Stimulated activated CD8-positive, alpha-beta memory T cell treated with anti-CD3 and anti-CD28 coated beads, Interleukin-12 subunit alpha, Interleukin-12 subunit beta, amount 100 ng/mL, for 24 hours (primary cell): ENCODE data around the gene KCNJ15.

Source experiments
- DNase-seq: peaks from one replicate; pipeline ENCODE4 v3.0.0-alpha.2; 2020; ENCODE audit errors: extremely low read depth

Gene KCNJ15

DNA sequence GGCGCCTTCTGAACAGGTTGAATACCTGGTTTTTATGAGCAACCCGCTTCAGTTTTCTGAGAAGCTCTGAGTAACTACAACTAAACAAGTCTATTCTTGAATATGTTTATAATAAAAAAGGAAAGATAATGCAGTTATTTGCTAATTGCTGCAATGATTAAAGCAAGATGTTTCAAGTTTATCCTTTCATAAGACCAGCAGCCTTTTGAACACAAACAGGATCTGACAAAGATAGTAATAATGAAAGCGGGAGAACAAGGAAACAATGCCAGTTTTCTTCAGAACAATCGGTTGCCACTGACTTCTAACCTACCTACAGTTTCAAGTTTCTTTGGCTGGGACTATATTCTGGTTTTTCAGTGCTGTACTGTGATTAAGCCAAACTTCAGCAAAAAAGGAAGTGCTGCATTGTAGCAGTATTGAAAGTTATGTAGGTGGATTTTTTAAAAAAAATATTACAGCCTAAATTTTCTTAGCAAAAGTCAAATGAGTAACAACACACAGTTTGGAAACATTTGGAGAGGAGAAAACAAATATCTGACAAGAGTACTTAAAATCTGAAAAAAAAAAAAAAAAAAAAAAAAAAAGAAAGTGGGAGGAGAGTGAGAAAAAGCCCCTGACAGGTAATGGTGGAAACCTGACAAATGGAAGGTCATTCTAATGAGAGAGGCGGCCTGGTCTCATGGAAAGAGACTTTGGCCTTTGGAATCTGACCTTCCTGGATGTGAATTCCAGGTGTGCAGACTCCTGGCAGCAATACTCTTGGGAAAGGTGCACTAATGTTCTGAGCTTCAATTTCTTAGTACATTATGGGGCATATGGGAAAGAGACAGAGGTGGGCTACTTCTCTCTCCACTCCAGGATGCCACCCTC lies 11.4 kb downstream of the KCNJ15 start:
- no peak for DNase-seq

DNA sequence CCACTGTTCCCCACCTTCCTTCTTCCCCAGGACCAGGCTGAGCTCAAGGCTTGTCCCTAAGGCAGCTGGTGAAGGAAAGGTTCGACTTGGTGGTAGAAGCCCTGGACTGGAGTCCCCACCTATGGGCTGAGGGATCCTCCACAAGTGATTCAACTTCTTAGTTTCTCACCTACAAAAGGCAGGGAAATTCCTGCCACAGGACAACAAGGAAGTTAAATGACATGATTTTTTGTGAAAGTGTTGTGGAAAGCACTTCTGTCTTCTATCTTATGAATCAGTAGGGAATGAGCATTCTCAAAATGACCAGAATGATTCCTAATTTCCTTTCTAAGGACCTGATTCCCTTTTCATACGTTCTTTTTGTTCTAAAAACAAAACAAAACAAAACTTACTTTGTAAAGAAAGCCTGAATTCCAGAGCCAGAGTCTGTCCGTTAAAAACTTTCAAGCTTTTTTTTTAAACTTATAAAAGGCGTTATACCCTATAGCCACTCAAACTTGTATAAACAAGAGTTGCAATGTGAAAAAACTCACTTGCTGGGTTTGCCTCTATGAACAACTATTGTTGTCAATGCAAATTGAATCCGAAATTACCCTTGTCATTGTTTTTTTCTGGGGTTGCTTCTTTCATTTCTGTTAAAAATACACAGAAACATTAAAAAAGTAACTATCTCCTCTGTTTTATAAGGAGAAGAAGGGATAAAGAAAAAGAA lies 12.2 kb downstream of the KCNJ15 start:
- DNase-seq = no peak

DNA sequence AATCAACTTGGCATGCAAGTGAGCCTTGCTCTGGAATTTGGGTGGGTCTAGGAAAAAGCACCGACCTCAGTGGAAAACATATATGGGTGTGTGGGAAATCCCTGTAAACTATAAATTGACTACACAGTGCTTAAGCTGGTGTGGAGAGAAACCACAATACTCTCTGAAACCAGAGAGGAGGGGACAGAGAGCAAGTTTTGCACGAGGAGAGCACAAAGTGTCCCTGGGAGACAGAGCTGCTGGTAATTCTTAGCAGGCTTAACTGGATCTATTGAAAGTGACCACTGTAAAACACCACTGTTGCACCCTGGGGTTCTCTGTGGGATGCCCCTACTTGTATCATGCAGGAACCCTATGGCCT lies 12.8 kb downstream of the KCNJ15 start:
- no peak for DNase-seq

DNA sequence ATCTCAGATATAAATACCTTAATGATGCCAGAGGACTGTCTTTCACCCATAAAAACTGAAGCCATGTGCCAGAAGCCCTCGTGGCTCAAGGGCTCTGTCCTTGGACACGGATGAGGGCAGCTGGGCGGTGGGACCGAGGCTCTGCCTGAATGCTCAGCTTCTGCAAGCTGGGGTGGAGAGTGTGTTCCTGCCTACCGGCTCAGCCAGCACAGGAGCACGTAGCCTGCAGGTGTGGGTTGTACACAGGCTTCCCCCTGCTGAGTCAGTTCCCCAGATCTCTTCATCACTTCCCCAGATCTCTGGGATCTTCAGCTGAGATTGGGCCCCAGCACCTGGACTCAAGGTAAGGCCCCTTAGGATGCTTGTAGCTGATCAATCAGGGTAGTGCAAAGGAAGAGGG lies 15.4 kb downstream of the KCNJ15 start:
- DNase-seq = no peak

DNA sequence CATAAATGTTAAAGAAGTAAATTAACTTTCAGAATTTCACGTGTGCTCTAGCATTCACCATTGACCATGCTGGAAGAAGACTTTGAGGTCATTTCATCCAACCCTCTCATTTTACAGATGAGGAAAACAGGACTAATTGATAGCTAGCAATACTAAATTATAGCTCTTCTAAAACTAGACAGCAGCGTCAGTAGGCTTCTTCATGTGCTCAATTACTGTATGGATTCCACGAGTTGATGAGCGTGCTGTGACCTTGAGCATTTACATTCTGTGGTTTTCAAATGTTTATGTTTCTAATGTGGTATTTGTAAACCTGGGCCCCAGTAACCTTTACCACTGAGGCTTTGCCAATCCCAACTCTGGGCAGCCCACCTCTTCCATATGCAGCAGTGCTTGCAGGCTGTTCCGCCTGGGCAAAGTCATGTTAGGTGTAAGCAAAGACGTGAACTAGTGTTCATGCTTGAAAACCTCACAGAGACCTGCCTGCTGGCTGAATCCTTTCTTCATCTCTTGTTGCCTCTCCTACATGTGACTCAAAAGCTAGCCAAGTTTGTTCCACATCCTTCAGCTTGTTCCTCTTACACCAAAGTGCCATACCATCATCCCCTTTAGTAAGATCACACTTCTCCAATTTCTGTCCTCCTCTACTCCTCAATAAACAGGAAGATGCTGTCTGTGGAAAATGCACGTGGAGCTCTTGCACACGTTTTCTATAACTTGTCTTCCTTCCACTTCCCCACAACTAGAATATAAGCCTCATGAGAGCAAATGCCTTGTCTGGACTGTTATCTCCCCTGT lies 17.2 kb downstream of the KCNJ15 start:
- no peak for DNase-seq

DNA sequence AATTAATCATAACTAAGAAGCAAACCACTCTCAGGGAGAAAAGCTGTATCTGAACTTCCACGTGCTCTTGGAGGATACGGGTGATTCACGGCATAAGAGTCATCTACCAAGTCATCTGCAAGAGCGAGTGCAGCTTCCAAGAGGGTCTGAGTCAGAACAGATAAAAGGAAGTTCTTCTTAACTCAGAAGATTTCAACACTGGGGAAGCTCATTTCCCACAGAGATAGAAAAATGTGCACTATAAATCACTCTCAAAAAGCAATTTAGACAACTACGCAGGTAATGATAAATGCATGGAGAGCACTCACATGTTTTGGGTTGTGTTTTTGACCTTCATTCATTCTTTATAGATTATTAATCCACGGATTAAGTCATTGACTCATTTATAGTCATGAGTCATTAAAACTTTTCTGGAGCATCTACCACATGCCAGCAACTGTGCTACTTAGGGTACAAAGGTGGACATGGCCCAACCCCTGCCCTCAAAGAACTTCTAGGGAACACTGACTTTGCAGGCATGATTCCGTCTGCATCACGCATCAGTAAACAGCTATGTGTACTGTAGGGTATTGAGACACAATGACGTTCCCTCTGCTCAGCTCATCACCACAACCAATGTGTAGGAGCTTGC lies 20.8 kb downstream of the KCNJ15 start:
- DNase-seq = no peak

DNA sequence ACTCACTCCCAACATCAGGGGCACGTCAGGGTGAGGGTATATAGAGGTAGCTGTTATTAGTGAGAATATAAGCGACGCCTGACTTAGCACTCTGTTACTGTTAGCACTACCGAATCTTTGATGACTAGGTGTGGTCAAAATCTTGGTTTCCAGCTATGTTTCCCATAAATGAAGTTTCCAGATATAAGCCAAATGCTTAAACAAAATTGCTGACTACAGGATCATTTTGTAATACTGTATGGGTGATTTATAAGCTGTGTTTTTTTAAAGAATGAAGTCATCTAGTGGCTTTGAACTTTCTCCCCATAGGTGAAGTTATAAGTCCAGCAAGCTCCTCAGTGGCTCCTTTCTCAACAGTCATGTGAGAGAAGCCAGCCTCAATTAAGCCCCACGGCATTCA lies 23.7 kb downstream of the KCNJ15 start:
- no peak for DNase-seq

DNA sequence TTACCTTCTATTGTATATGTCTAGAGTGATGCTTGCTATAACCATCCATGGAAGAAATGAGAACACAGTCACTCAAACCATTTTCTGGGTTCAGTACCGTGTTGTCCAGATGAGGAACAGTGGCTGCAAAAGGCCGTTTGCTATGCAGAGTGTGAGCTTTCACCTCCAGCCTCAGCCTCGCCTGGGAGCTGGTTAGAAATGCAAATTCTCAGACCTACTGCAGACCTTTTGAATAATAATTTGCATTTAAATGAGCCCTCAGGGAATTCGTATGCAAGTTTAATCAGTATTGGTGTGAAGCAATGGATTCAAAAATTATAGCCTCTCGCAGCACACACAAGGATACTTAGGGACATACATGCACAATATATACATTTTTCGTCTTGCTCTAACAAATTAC lies 24.1 kb downstream of the KCNJ15 start:
- DNase-seq = no peak

DNA sequence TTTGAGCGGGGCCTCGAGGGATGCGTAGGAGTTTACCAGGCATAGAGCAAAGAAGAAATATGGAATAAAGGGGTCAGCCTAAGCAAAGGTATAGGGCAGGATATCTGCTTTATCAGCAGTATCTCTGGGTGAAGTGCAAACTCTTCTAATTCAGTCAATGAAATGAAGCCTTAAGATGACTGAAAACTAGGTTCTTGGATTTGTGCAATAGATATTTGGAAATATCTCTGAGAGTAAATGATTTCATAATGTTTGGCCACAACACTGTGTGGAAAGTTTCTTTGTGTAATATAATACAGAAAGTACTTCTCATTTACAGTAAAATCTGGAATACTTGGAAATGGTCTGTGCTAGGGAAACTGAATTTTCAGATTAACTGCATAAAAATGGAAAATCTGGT lies 26.1 kb downstream of the KCNJ15 start:
- DNase-seq = no peak

DNA sequence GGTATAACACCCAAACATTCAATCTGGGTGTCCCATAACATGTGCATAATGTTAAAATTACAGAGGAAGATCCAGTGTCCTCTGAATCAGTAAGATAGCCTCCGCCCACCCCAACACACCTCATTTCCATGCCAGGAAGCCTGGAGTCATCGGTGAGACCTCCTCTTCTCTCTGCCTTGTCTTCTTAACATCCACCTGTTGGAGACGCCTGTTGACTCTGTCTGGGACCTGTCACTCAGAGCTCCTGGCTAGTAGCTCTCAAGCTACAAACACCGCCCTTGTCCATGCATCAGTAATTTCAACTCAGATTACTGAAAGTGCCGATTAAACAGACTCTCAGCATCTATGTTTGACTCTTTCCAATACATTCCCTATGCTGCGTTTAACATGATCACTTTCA lies 27.4 kb downstream of the KCNJ15 start:
- DNase-seq = no peak

DNA sequence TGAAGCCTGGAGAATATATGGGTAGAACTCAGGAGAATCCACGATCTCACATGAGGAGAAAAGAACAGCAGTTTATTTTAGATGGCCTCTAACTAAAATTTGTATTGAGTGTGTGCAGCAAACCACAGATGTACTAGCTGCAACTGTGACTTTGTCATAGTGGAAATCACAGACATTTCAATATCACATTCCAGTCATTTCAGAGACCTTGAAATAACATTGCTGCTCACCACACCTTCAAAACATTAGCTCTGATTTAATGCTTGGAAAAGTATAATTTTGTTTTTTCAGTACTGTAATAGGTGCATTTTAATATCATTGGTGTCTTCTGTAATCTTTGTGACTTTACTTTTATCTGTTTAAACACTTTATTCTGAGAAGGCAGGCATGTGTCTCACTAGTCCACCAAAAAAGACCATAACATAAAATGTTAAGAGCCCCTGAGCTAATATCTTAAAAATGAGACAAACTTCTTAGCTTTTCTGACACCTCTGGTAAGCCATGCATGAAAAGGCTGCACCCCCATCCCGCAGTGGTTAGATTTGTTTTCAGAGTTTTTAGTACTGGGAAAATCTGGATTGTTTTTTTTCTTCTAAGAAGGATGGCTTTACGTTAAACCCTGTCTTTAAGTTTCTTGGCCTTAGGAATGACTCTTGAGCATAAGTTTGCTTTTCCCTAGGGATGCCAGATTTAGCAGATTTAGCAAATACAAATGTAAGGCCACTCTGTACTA lies 30.1 kb downstream of the KCNJ15 start:
- DNase-seq = no peak

DNA sequence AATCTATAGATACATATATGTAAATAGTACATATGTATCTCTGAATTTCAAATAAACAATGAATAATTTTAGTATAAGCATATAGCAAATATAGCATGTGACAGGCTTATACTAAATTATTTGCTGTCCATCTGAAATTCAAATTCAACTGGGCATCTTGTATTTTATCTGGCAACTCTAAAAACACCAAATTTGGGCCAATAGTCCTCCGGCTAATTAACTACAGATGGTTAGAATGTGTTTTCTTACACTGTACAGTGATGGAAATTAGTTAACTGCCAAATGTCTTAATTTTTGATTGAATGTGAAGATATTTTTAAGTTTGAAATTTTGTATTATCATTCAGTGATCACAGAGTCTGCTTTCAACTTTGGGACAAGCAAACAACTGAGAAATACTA lies 30.7 kb downstream of the KCNJ15 start:
- no peak for DNase-seq

DNA sequence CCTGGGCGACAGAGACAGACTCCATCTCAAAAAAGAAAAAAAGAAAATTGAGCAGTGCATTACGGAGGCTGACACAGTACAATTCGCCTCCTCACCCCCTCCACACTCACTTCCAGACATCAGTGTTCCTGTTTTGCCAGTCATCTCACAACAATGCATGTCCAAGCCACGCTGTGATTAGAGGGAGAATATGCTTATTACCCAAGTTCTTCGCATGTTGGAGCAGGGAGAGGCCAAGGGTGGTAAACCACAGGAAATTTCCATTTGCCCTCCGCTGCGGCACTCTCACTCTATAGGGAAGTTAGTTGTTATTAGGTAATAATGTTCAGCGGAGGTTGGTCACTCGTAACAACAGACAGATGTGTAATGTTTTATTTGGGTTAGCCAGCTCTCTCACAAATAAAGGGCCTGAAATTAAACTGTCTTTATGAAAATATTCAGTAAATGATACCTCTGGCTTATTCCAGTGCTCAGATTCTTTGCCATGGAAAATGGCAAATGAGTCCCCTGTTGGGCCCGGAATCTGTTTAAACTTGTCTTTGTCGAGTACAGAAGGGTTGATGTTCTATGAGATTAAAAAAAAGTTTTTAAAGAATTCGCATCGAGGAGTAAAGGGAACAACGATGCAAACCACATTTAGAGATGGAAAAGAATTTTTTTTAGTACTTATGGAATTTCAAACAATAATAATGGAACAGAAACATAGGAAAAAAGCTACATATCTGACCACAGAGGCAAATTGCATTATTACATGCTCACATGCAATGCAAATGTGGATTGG lies 33.1 kb downstream of the KCNJ15 start:
- no peak for DNase-seq

DNA sequence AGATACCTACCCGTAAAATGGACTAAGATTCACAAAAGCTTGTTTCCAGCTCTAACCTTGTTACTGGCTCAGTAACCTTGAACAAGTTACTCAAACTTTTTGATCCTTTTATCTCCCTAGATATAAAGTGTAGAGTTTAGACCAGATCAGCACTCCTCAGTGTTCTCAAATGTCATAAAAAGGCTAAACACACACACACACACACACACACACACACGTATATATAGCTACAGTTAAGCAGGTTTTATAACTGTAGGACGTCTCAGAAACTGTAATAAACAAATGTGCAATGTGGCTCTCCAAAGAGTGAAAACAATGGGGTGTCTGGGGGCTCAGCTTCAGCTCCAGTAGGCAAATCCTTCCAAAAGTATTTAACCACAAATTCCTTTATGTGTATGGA lies 34.0 kb downstream of the KCNJ15 start:
- no peak for DNase-seq

DNA sequence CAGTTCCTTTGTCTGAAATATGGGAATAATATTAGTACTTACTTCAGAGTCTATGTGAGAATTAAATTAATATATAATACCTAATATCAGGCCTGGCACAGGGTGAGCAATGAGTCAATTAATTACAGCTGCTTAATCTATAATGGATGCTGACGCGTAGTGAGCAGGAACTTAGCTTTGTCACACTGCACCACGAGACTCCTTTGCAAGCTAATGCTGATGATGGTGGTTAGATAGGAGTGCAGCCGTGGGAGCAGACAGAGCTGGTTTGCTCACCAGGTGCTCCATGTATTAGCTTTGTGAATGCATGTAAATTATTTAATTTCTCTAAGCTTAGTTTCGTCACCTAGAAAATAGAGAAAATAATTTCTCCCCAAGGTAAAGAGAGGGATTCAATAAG lies 35.1 kb downstream of the KCNJ15 start:
- no peak for DNase-seq

DNA sequence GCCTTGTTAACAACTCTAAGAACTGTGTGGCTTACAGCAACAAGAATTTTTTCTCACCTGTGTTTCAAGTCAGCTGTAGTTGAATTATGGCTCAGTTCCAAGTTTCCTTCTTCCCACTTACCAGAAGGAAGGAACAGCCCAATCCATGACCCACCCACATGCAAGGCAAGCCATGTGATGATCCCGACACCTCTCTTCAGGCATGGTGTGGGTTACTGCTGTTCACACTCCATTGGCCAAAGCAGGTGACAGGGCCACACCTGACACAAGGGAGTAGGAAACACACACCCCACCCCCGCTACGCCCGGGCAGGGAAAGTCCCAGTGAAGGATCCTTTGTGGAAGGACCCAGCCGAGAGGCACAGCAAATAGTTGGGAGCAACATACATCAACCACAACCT lies 36.3 kb downstream of the KCNJ15 start:
- no peak for DNase-seq

DNA sequence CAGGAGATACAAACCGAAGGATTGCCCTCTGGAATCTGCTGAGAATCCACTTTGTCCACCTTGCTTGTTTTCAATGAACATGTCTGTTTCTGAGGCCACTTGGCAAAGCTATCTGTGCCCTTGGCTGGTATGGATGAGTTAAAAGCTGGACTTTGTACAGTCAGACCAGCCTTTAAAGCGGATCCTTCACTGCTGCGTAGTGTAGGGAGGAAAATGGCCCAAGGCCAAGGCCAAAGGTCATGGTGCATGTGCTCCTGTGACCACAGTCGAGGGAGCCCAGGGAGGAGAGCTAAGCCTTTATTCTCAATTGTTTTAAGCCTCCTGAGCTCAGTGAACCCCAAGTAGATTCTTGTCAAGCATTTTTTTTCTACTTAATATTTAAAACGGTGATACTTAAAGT lies 37.0 kb downstream of the KCNJ15 start:
- DNase-seq = no peak

DNA sequence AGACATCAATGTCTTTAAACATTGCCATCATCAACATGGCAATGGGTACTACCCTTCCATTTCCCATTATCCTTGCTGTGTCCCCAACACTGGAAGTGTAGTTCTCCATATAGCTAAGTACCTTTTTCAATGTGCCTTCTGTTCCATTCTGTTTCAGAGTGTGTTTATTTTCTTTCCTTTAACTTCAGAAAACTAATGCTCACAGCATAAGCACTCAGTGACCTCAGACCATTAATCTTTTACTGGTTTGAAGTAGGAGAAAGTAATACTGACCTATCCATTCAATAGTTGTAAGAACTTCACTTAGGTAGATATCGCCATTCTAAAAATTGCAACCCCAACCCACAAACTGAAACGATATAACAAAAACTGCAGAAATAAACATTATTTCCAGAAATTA lies 37.8 kb downstream of the KCNJ15 start:
- DNase-seq = no peak

DNA sequence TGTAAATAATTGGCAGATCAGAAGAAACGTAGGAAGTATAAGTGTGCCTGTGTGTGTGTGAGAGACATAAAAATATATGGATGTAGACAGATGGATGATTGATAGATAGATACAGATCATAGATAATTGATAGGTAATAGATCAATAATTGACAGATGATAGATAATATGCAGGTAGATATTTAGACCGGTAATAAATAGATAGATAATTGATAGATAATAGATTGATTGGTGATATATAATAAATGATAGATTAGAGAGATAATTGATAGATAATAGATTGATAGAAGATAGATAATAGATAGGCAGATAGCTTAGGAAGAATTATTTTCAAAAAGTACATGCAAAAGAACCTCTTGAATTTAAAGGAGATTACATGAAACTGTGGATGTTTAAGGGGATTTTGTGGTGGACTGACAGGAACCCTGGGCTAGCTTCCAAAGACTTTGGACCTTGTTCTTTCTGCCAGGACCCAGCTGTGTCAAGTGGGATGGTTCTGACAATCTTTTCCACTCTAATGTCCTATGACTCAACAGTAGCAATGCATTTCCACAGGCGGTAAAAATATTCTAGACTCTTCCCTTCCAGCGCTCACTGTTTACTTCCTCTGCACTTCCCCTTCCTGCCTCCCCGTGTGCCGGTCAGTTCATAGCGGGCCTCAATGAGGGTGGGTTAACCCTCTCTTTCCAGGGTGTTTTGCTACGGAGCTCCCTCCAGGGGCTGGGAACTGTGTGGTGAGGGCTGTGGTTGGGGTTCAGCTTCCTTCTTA lies 39.4 kb downstream of the KCNJ15 start:
- DNase-seq = no peak

DNA sequence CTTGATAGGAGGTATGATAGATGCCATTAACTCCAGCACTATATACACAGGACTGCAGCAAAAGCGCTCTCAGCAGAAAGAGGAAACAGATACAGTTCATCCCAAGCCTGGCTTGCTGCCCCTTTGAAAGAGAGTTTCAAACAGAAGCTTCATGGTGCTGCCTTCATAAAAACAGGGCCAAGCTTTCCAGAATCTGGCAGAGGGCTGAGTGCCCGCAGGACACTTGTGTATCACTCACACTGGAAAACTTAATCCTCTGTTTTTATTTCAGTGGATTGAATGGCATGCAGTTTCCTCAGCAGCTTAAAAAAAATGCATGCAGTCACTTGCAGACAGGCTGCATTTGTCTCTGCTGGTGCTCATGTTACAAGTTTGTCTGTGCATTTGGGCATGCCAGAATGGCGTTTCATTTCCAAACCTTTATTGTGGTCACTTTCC lies 40.4 kb downstream of the KCNJ15 start:
- DNase-seq = no peak
